T47D (cell line): ENCODE measurements around the gene IRS1.
"Not testable (repeated sequence)": the region's sequence is repeated elsewhere in the genome, so short reads cannot be mapped to it uniquely, and the experiment has no call there.

ENCODE experiments used
- DNase-seq, 2 experiments: peaks; one replicate each; pipeline versions ENCODE4 v3.0.0 to v3.0.0-alpha.2; 2011 to 2012; ENCODE audit warnings: low read depth in 1 of 2, low spot score in 1 of 2
- JUND ChIP-seq: IDR thresholded peaks from 2 replicates; pipeline ENCODE4 v1.6.1; 2012; ENCODE audit warnings: low read depth
- in situ Hi-C: cut with HindIII; loops from 2 replicates; pipeline ENCODE4 v1.10.0; 2016; ENCODE audit warnings: low sequenced_read_pairs, low pct_unique_long_range_greater_than_20kb

The IRS1 gene, protein sequence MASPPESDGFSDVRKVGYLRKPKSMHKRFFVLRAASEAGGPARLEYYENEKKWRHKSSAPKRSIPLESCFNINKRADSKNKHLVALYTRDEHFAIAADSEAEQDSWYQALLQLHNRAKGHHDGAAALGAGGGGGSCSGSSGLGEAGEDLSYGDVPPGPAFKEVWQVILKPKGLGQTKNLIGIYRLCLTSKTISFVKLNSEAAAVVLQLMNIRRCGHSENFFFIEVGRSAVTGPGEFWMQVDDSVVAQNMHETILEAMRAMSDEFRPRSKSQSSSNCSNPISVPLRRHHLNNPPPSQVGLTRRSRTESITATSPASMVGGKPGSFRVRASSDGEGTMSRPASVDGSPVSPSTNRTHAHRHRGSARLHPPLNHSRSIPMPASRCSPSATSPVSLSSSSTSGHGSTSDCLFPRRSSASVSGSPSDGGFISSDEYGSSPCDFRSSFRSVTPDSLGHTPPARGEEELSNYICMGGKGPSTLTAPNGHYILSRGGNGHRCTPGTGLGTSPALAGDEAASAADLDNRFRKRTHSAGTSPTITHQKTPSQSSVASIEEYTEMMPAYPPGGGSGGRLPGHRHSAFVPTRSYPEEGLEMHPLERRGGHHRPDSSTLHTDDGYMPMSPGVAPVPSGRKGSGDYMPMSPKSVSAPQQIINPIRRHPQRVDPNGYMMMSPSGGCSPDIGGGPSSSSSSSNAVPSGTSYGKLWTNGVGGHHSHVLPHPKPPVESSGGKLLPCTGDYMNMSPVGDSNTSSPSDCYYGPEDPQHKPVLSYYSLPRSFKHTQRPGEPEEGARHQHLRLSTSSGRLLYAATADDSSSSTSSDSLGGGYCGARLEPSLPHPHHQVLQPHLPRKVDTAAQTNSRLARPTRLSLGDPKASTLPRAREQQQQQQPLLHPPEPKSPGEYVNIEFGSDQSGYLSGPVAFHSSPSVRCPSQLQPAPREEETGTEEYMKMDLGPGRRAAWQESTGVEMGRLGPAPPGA (N-terminal part only)

DNA sequence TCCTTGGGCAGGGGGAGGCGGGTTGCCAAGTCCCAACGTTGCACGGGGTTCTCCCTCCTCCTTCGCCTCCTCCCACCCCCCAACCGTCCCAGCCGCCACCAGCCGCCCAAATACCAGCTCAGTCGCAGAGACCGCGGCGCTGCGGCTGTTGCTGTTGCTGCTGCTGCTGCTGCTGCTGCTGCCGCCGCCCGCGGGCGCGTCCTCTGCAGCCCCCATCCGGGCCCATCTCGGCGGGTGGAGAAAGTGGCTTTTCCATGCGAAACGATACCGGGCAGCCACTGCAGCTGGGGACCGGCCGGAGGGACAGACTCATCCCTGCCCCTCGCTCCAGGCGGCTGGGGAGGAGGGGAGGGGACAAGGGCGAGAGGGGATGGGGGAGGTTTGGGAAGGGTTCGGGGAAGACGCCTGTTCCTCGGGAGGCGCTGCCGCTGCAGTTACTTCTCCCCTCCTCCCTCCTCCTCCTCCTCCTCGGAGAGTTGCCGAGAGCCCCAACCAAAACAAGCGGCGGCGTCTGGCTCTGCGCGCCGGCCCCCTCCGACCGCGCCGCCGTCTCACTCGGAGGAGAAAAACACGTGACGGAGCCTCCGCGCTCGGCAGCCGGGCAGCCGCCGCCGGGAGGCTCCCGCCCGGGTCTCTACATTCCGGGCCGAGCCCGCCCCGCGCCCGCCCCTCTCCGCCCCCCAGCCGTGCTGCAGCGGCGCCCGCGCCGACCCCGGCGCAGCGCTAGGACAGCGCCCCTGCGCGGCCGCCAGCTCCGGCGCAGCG lies at the start of gene IRS1:
IRS1 (minus strand) TSS at position 610 of the 765 bp plus-strand sequence. CDS start 1,082 bp downstream, outside the sequence.
- TF ChIP-seq JUND = no peak
- peak; percentile 31 to 61 for DNase-seq
- in situ Hi-C loops = no loop called here

DNA sequence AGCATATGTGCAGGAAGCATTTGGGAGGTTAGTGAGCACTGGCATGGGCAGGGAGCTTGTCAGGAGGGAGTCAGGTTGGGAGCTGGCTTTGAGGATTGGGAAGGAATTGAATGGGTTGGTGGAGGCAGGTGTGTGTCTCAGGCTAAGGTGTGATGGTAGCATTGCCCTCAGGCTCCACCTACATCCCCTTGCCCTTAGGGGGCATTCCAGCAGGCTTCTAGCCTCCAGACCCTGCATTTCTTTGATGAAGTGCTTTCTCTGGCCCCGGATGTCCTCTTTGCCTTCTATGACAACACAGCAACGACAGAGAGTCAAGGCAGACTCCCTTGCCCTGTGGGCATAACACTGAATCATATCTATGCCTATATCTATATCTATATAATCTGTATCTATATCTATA lies 49.7 kb upstream of the IRS1 start:
- no peak for DNase-seq
- in situ Hi-C loops = no loop called here
- no peak for TF ChIP-seq JUND

DNA sequence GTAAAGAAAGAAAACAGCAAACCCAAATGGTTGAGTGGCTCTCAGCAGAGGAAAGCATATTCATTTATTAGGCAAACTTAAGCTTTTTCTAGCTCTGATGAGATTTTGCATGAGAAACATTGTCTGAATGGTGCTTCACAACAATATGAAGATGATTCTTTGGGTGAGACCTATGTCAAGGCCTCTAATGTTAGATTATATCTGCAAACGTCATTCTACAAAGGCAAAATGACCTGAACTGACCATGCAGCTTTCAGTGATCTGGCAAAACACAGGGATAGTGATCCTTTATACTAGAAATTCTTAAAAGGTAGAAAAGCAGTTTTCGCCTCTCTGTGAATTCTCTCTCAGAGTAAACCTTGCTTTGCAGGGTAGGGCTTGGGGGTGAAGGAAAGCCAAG lies 47.9 kb upstream of the IRS1 start:
- no peak for TF ChIP-seq JUND
- in situ Hi-C loops = no loop called here
- DNase-seq = no peak

DNA sequence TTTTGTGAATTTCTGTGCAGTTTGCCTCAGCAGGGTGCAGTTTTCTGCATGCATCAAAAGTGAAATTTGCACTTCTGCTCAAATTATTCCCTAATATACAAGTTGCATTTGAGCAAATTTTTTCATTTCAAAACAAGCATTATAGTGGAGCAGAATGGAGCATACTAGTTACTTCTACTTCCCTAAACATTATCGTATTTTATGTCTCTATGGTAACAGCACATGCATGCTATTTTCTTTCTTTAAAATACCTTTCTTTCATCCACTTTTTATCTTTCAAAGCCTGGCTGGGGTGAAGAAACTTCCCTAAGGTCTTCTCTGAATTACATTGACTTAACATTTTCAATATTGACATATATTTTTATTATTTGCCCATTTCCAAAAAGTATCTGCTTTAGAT lies 47.5 kb upstream of the IRS1 start:
- DNase-seq = no peak
- TF ChIP-seq JUND = no peak
- in situ Hi-C loops = no loop called here

DNA sequence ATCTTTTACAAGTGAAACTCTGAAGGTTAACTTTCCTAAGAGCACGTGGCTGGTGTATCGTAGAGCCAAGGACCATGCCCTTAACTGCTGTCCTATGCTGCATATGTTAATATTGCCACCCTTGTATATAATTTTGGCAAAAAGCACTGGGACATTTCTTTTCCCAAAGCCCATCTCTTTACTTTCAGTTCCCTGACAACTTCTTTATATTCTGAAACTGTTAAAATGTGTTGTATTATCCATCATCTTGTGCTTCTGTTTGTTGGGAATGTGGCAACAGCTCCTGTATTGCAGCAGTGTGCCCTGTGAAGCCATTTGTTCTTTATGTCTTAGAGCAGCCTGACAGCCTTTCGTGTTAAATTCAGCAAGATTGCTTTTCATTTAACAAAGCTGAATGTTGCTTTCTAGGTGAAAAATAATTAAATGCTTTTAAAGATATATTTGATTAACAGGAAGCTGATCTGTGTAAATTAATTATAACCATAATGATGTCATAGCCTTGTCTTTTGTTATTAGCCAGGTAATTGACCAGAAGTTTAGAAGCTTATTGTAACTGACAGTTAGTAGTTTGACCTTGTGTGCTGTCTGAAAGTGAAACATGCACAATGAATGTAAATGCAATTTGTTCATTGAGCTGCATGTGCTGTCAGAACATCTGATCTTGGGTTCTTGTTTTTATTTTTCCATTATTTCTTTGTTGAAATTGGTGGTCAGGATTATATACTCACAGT lies 45.9 kb upstream of the IRS1 start:
- DNase-seq = no peak
- no peak for TF ChIP-seq JUND
- in situ Hi-C loops = no loop called here

DNA sequence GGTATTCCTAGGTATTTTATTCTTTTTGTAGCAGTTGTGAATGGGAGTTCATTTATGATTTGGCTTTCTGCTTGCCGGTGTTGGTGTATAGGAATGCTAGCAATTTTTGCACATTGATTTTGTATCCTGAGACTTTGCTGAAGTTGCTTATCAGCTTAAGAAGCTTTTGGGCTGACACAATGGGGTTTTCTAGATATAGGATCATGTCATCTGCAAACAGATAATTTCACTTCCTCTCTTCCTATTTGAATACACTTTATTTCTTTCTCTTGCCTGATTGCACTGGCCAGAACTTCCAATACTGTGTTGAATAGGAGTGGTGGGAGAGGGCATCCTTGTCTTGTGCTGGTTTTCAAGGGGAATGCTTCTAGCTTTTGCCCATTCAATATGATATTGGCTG lies 43.4 kb upstream of the IRS1 start:
- in situ Hi-C loops, DNase-seq: not testable (repeated sequence)

DNA sequence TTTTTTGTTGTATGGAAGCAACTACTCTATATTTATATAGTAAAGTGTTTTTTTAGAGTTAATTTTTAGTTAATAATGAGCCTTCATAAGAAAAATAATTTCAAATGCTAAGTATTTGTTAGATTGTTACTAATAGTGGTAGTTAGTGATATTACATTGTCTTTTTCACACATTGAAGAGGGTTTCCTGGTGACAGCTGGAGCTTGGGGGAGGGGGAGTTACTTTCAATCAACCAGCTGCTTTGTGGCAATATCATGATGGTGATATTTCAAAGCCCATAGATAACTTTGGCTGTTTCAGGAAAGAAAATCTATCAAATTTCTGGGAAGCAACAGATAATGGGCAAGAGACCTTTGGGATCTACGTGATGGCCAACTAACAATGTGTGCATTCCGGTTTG lies 40.3 kb upstream of the IRS1 start:
- in situ Hi-C loops = no loop called here
- TF ChIP-seq JUND = no peak
- no peak for DNase-seq

DNA sequence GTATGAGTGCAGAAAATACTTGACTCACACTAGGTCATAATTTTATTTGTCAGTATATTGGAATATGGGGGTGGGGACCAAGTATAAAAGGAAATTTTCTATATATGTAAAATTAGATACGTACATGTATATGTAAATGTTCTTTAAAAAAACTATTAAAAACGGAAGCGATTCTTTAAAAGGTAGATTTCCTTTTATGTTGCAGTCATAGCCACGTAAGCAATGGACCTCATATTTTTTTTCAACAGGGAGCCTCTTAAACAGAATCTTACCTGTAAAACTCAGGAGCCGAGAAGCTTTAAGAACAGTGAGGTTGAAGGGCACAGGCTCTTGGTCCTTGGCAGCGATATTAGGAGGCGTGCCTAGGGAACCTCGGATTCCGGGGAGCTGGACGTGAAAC lies 39.5 kb upstream of the IRS1 start:
- in situ Hi-C loops = no loop called here
- DNase-seq = no peak
- no peak for TF ChIP-seq JUND

DNA sequence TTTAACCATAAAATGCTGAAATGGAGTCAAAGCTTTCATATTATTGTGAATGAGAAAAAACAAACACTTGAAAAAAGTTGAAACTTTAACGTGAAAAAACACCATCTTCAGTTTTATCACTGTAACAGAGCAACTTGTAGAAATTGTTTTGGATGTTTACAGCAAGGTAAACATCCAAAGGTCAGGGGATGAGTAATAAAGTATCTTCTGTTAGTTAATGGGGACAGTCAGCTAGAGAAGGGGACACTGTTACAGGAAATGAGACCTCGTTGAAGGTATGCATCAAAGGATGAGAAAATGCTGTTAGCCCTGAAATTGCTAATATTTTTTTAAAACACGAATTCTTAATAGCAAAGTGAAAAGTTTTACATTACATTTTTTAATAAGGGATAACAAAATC lies 39.1 kb upstream of the IRS1 start:
- DNase-seq = no peak
- TF ChIP-seq JUND = no peak
- in situ Hi-C loops = no loop called here

DNA sequence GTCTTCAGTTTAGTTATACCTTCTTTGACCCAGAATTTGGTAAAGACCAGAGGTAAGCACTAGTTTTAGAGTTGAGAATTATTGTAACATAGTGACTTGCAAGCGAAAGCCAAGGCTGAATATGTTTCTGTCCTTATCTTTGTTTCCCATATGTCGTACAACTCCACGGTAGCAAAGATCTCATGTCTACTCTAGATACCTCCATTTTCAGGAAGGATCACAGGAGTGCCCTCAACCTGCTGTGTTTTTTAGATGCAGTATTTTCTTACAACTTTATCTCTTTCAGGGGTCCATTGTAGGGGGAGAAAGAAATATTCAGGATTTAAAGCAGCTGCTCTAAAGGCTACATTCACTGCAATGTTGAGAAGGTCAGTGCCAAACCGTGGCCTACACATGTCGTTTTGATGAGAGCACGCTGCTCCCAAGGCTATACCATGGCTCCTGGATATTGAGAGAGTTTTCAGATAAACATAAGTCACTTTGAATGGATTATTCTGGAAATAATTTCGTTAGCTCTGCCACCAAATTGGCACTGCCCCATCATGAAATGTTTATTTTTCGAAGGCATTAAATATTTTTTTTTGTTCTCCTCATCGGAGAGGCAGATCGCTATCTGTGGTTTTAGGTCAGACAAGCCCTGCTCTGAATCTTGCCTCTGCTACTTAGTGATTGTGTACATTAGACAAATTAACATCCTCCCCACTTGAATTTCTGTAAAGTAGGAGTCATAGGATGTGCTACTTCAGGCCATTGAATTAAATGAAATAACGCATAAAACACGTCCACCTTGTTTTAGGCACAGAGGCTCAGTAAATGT lies 38.4 kb upstream of the IRS1 start:
- no peak for DNase-seq
- TF ChIP-seq JUND = no peak
- in situ Hi-C loops = no loop called here

DNA sequence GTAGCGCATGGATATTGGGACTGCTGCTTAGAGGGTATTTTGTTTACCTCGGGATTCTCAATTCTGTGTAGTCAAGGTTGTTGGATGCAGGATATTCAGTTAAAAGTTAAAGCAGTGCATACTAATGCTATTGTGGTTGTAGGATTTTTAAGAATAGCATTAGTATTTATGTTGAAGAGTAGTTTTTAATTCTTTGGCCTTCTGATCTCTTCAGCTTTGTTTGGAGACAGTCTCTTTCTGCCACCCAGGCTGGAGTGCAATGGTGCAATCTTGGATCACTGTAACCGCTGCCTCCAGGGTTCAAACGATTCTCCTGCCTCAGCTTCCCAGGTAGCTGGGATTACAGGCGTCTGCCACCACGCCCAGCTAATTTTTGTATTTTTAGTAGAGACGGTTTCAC lies 37.7 kb upstream of the IRS1 start:
- DNase-seq = no peak
- no peak for TF ChIP-seq JUND
- in situ Hi-C loops = no loop called here
